Testis (tissue), 3 donors: ENCODE measurements around the gene WNT2B. TPM values are rescaled to one million over a fixed set of nuclear protein-coding genes. Genes with fewer than 3 reads are reported as not detected.

Experiments used
- DNase-seq: peaks from one replicate; pipeline ENCODE4 v3.0.0-alpha.2; 2019
- H3K27ac ChIP-seq, 2 donors: fragments of 200-600 bp; sonication (generic); one replicate each; pipeline ENCODE4 v1.5.1; 2019
- H3K27me3 ChIP-seq: fragments of 200-600 bp; sonication (generic); one replicate; pipeline ENCODE4 v1.5.1; 2019
- H3K36me3 ChIP-seq: fragments of 200-600 bp; sonication (generic); one replicate; pipeline ENCODE4 v1.5.1; 2017; ENCODE audit warnings: low read depth; ENCODE audit errors: missing control alignments
- H3K4me1 ChIP-seq: fragments of 200-600 bp; sonication (generic); one replicate; pipeline ENCODE4 v1.5.1; 2019
- H3K4me3 ChIP-seq, 2 donors: fragments of 200-600 bp; sonication (generic); one replicate each; pipeline ENCODE4 v1.5.1; 2017 to 2019
- H3K9me3 ChIP-seq: fragments of 200-600 bp; sonication (generic); one replicate; pipeline ENCODE4 v1.5.1; 2017
- POLR2A ChIP-seq: fragments of 450-650 bp; IDR thresholded peaks from one replicate; pipeline ENCODE4 v1.6.1; 2017; ENCODE audit warnings: antibody characterized with exemption, mild to moderate bottlenecking, moderate library complexity
- WGBS, 2 donors: methylation state at CpG; one replicate each; pipeline ENCODE4 v1.1.5; 2018; 5-methylcytosine and 5-hydroxymethylcytosine counted together
- intact Hi-C: fragments of 100-400 bp; cut with DNase I; formaldehyde crosslinking; loops from one replicate; pipeline ENCODE4 v1.15.1; 2023; ENCODE audit warnings: low total_unique reads
- polyA plus RNA-seq: library from polyadenylated mRNA; stranded (reverse); fragments of 350-450 nt; fragmentation: Illumina TruSeq; extraction: RNeasy Lipid Tissue Mini Kit (QIAGEN cat#74804); gene quantifications from one replicate; pipeline ENCODE4 v1.2.3, GENCODE V29; 2014; ENCODE audit warnings: low read depth, low replicate concordance; ENCODE audit not compliant: insufficient read depth
- total RNA-seq, 2 donors: library from RNA; depleted of rRNA; stranded (reverse); fragments of >200 nt; gene quantifications; one replicate each; pipeline ENCODE4 v1.2.3, GENCODE V29; 2016
- TF ChIP-seq, protein P1 (sequence below), 3 experiments: fragments of 450-650 bp in 2 of 3; fragments of 200-600 bp in 1 of 3; sonication (generic) in 1 of 3; IDR thresholded peaks; one replicate each; pipeline ENCODE4 v1.5.1; 2016 to 2019; ENCODE audit warnings: antibody characterized with exemption in 3 of 3, mild to moderate bottlenecking in 2 of 3, moderate library complexity in 1 of 3

WNT2B gene
- total and polyA plus RNA-seq, 3 donors from 2014 or later: 9.1 to 14.7 (median 10.6) TPM

DNA sequence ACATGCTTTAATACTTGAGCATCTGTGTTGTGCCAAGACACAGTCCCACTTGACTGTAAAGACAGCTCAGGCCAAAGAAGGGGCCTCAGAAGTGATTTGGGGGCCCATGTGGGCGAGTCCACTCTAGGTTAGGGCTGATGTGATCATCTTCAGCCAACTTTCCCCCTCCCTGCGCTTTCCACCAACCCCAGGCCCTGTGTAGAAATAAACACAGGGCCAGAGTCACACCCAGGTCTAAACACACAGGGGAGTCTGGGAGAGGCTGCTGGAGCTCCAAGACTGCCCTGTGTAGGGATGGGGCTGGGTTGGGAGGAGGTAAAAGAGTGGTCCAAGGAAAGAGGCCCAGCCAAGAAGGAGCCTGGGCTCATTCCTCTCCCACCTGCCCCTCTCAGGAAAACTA, 2.5 kb upstream of the WNT2B start:
- Histone ChIP-seq H3K9me3 (no peaks in the 10 kb centered on the region), H3K36me3 (no peaks in the 10 kb centered on the region), H3K4me3 (no peak overlapping the region), H3K27me3 (no peaks in the 10 kb centered on the region), H3K4me1 (peaks cover 51% of the 10 kb centered on the region), H3K27ac (peak overlapping the region in 1 of 2 donors; percentile 16)
- intact Hi-C loops: no loop called here
- TF ChIP-seq POLR2A: no peak
- TF ChIP-seq, protein P1, sequence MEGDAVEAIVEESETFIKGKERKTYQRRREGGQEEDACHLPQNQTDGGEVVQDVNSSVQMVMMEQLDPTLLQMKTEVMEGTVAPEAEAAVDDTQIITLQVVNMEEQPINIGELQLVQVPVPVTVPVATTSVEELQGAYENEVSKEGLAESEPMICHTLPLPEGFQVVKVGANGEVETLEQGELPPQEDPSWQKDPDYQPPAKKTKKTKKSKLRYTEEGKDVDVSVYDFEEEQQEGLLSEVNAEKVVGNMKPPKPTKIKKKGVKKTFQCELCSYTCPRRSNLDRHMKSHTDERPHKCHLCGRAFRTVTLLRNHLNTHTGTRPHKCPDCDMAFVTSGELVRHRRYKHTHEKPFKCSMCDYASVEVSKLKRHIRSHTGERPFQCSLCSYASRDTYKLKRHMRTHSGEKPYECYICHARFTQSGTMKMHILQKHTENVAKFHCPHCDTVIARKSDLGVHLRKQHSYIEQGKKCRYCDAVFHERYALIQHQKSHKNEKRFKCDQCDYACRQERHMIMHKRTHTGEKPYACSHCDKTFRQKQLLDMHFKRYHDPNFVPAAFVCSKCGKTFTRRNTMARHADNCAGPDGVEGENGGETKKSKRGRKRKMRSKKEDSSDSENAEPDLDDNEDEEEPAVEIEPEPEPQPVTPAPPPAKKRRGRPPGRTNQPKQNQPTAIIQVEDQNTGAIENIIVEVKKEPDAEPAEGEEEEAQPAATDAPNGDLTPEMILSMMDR (IDR thresholded peaks at IDR 0.05): no peak
- DNase-seq: no peak
- 77 to 100% methylated on average over 1 to 2 of the region's 2 CpGs for WGBS, 2 donors

- Histone ChIP-seq H3K27ac (peak overlapping the region in 1 of 2 donors; percentile 16), H3K9me3 (no peaks in the 10 kb centered on the region), H3K36me3 (no peaks in the 10 kb centered on the region), H3K27me3 (no peaks in the 10 kb centered on the region), H3K4me1 (peaks cover 47% of the 10 kb centered on the region), H3K4me3 (no peak overlapping the region)
- 75 to 82% methylated on average over 8 of the region's 8 CpGs for WGBS, 2 donors
- intact Hi-C loops: no loop called here
- TF ChIP-seq POLR2A: no peak
- TF ChIP-seq, protein P1 (IDR thresholded peaks at IDR 0.05): no peak
- DNase-seq: no peak
These were observed 2.0 kb upstream of the WNT2B start for GRCh38 chr1:112506731-112507130.

GRCh38 chr1:112507336-112507735, 1.4 kb upstream of the WNT2B start:
- intact Hi-C loops: no loop called here
- peak overlapping the region in 1 of 2 donors; percentile 75 for H3K4me3 ChIP-seq
- H3K9me3 ChIP-seq: no peaks in the 10 kb centered on the region
- WGBS, 2 donors: 49 to 67% methylated on average over 4 to 9 of the region's 9 CpGs
- no peaks in the 10 kb centered on the region for H3K36me3 ChIP-seq
- H3K27ac ChIP-seq: peak overlapping the region in 1 of 2 donors; percentile 71
- no peaks in the 10 kb centered on the region for H3K27me3 ChIP-seq
- TF ChIP-seq, protein P1 (IDR thresholded peaks at IDR 0.05): no peak
- no peak for TF ChIP-seq POLR2A
- no peak for DNase-seq
- H3K4me1 ChIP-seq: peaks cover 44% of the 10 kb centered on the region

DNA sequence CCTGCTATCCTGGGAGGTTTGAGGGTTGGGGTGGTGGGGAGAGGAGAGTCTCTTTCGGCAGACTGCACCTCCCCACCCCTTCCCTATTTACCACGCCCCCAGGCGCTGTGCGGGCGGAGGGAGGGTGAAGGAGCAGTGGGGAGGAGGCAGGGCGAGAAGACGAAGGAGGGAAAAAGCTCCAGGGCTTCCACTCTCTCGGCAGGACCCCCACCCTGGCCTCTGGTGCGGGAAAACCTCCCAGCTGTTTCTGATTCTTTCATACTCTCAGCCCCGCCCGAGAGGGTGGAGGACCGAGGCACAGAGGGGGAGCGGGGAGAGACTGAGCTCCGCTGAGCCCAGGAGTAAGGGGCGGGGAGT, 866 bp upstream of the WNT2B start:
- 0 to 2% methylated on average over 8 to 15 of the region's 15 CpGs for WGBS, 2 donors
- intact Hi-C loops: no loop called here
- no peaks in the 10 kb centered on the region for H3K9me3 ChIP-seq
- no peaks in the 10 kb centered on the region for H3K36me3 ChIP-seq
- peak overlapping the region in 1 of 2 donors; percentile 71 for H3K27ac ChIP-seq
- no peaks in the 10 kb centered on the region for H3K27me3 ChIP-seq
- peaks cover 38% of the 10 kb centered on the region for H3K4me1 ChIP-seq
- H3K4me3 ChIP-seq: peak overlapping the region; percentile 59 to 75
- no peak for TF ChIP-seq POLR2A
- TF ChIP-seq, protein P1 (IDR thresholded peaks at IDR 0.05): no peak
- no peak for DNase-seq

GRCh38 chr1:112509005-112509659, 367 bp downstream of the WNT2B start:
- intact Hi-C loops: no loop called here
- no peak for DNase-seq
- H3K36me3 ChIP-seq: no peaks in the 10 kb centered on the region
- H3K4me1 ChIP-seq: peaks cover 27% of the 10 kb centered on the region
- H3K9me3 ChIP-seq: no peaks in the 10 kb centered on the region
- H3K27ac ChIP-seq: peak overlapping the region; percentile 31 to 71
- 8 to 42% methylated on average over 10 to 43 of the region's 66 CpGs for WGBS, 2 donors
- TF ChIP-seq, protein P1 (IDR thresholded peaks at IDR 0.05): no peak
- no peak for TF ChIP-seq POLR2A
- no peaks in the 10 kb centered on the region for H3K27me3 ChIP-seq
- peak overlapping the region; percentile 59 to 75 for H3K4me3 ChIP-seq
